ENCODE measurements around the gene STK35.

The STK35 gene

DNA sequence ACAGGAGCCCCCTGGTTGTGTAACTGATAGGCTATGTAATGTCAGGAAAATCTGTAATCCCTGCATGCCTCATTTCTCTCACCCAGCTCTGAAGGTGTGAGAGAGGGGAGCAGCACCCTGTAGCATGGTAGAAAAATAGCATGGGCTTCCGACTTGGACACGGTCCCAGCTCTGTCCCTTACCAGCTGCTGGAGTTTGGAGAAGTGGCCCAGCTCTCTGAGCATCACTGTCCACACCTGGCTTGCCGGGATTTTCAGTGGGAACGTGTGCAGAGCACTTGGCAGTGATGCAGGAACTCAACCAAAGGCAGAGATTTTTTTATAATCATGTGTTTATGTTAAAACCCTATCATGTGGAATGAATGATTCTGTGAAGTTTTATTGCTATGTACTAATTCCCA, 34.6 kb downstream of the STK35 start:
- ATAC-seq, result no peak

DNA sequence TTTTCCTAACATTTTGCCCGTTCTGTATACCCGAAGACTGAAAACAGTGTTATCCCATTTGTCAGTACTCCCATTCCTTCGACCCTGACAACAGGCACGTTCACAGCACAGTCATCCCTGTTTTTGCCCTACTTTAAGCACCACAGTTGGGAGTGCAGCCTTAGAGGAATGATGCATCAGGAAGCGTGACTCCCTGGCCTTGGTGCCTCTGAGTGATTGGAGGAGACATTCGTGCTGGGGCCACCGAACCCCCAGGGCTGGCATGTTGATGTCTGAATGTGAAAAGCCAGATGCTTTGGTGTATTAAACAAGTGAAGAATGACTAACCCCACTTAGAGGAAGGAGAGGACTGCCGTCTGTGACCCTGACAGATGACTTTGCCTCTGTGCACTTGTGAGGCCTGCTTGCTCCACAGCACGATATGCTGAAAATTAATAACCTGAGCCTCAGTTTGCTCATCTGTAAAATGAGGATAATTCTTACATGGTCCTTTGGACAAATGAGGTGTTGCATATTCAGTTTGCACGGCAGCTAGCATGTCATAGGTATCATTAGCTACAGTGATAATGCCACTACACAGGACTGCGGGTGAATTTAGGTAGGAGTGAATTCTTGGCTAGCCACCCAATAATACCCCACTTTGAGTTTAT, 36.0 kb downstream of the STK35 start:
- no peak for ATAC-seq

DNA sequence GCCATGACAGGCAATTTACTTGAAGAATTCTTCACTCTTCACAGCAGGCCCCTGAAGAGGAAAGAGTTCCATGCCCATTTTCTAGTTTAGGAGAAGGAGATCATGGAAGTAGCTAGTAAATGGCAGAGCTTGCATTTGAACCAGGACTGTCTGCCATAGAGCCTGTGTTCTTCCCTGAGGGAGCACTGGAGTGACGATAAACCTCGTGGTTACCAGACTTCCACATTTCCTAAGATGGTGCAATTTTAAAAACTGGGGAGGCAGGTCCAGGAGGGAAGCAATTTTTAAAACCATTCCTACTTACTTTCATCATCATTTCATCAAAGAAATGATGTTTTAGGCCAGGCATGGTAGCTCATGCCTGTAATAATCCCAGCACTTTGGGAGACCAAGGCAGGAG, 36.8 kb downstream of the STK35 start:
- no peak for ATAC-seq

DNA sequence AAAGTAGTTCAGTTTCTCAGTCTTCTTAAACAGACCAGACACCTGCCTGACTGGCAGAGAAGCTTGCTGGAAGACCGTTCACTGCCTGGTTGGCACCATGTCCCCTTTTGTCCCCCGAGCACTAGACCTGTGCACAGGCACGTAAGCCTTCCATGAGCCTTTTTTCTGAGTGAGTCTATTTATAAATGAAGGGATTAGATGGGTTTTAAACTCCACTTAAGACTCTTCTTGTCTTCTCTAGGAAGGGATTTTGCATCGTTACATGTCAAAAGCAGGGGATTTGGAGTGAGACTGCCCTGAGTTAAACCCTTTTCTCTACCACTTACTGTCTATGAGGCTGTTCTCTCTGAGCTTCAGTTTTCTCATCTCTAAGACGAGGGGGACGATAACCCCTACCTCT, 37.6 kb downstream of the STK35 start:
- no peak for ATAC-seq

DNA sequence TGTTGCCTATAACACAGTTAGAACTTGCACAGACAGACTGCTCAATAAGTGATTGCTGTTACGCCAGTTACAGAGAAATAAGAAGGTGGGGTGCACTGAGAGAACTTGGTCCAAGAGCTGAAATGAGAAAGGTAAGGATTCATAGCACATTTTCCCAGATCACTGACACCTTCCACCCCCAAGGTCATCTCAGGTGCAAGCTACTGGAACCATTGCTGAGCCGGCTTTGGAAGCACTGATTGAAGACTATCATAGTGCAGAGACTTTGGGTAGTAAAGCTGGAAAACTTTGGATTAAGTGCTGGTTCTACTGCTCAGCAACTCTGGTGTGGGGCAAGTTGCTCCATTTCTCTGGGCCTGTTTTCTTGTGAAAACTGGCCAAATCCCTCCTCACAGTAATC, 38.1 kb downstream of the STK35 start:
- ATAC-seq, result no peak

DNA sequence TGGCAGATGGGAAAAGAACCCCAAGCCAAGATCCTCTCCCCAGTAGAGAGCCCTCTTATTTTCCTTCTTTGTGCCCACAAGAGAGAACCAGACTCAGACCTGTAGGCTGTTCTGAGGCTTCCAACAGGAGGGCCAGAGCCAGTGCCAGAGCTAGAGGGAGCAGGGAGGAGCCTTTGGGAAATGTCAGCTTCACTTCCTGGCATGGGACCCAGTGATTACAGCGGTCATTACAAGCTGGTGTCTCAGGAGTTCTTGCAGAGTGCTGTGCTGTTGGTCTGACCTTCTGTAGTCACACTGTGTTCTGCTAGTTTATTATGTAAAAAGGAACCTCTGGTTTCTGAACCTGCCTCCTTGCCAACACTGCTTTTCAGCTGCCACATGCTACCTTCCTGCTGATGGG, 38.9 kb downstream of the STK35 start:
- no peak for ATAC-seq

DNA sequence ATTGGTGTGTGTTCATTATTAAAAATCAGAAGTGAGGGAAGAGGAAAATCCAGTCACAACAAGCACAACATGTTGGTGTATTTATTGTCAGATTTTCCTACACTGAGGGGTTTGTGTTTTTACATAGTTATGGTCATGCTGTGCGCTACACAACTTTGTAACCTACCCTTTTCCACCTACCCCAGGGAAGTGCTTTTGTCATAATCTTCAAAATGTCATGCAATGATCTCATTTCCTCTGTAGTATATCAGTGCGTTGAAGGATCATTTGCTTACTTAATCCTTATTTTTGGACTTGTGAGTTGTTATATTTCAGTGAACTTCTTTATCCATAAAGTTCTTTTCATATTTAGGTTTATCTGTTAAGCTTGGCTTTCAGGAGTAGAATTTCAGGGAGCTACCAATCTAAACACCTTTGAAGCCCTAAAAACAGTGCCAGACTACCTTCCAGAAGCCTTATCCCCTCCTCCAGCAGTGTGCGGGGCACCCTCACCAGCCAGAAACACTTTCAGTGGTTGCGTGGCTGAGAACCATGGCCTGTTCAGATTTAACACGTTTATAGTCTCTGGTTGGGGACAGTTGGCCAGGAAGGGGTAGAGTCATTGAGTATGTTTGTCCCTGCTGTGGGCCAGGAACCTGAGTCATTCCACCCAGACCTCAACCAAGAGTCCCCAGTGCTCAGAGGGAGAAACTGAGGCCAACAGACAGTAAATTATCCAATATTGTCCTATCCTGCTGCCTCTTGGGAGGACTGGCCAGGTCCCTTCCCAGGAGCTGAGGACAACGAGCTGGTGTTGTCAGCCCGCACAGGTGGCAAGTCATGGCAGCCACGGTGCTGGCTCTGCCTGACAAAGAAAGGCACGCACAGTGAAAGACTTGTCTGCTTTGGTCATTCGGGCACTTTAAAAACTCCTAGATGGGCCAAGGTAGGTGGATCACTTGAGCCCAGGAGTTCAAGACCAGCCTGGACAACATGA, 40.3 kb downstream of the STK35 start:
- ATAC-seq, result no peak

DNA sequence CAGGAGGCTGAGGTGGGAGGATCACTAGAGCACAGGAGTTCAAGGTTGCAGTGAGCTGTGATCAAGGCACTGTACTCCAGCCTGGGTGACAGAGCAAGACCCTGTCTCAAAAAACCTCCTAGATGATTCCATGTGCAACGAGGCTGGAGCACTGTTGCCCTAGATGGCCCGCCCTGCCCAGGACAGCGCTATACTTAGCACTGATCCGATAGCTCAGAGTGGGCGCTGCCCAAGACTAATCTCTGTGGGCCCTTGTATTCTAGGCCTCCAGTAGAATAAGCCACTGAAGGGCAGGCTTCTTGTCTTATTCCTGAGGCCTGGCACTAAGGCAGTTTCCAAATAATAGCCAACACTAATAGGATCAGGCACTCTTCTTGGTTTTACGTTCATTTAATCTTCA, 41.0 kb downstream of the STK35 start:
- no peak for ATAC-seq

DNA sequence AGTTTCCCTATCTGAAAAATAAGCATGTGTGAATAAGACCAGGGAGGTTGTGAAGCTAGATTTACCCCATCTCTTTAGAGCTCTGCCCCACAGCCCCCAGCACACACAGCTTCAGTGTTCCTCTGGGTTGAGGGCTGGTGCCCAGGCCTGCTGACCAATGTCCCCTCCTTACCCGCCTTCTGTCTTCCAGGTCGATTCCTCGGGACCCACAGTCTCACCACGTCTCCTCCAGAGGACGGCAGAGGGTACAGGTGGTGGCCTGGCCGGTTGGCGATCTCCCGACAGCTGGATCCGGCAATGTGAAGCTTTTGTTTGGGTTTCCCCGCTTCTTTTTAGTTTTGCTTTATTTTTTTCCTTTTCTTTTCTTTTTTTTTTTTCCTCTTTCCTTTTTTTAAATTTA, 42.0 kb downstream of the STK35 start:
- ATAC-seq, result no peak

DNA sequence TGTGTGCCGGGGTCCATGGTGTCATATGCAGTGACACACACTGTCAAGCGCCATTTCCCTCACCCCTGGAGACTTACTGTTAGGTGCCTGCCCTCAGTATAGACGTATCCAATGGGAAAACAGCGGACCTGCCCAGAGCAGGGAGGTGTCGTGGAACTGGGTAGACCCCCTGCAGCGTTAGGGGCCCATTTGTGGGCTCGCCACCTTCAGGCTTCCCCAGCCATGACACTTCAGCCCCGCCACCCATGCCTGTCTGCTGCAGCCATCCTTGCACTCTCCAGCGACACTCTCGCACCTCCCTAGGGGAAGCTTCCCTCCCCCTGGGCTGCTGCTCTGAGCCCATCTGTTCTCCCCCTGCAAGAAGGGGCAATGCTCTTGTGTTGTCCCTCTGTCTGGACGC, 43.2 kb downstream of the STK35 start:
- no peak for ATAC-seq

DNA sequence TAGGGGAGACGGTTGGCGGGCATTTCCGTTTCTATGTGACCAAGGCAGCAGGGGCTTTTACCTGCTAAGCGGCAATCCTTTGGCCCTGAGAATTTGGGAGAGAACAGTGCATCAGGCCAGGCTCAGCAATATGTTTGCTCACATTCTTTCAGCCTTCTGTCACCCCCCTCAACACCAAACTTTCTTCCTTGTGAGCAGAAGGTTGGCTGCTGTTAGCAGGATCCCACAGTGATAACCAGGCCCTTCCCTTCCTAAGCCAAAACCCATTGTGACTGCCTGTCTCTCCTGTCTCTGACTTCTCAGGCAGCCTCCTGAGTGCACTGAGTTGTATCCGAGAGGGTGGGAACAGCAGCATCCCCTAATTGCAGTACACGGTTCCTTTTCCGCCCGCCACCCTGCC, 43.7 kb downstream of the STK35 start:
- no peak for ATAC-seq

DNA sequence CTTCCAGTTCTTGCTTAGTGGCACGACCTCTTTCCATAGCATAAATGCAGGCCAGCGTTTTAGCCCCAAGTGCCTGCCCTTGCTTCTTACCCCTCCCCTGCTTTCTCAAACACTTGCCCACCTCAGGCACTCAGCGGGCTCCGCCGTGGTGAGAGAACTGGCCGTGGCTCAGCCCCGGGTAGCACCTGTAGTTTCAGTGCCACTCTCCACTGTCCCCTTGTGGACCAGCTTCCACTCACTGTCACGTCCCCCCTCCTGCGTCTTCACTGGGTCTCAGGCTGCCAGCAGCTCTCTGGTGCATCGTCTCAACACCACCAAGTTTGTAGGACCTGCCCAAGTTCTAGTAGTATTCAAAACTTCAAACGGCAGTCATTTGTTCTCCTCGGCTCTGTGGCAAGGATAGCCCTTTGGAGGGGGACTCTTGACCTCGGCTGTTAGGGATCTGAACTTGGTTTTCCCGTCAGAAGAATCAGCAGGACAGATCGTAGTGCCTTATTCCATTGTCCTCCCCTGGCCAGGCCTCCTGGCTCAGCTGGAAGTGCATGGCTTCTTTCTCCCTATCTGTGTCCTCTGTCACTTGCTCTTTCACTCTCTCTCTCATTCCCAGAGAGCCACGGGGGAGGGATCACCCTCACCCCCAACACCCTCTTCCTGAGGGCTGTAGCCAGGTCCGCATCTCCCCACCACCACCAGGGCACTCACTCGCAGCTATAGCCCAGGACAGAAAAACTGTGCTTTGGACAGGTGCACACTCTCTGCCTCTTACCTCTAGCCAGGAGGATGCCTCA, 44.6 kb downstream of the STK35 start:
- no peak for ATAC-seq

DNA sequence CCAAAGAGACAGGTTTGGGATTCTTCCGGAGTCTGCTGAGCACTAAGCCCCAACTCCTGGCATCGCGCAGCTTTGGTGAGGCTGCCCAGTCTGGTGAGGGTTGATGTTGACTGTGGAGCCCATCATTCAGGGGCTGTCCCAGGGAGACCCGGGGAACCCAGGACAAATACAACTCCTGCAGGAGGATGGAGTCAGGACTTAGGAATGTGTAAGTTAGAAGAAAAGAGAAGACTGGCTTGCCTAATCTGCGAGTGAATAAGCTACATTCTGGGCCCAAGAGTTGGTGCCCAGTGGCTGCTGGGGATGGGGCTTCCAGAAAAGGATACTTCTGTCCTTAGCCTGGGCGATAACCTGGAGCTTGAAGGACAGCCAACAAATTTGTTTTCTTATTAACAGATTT, 47.9 kb downstream of the STK35 start:
- no peak for ATAC-seq

DNA sequence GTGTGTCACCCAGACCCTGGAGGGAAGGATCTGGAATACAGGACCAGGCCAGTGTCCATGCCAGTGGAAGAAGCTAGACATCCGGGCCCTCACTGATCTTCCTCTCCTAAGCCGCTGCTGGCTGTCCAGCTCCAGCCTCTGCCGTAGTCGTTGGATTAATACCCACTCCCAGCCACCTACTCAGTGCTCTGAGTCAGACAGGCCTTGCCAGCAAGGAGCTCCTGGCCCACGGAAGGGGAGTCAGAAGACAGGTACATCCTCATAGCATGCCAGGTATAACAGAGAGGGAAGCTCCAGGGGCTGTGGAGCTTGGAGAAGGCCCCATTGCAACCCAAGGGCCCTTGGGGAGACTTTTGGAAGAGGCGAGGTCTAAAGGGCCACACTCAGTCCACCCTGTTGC, 49.0 kb downstream of the STK35 start:
- ATAC-seq, result no peak

DNA sequence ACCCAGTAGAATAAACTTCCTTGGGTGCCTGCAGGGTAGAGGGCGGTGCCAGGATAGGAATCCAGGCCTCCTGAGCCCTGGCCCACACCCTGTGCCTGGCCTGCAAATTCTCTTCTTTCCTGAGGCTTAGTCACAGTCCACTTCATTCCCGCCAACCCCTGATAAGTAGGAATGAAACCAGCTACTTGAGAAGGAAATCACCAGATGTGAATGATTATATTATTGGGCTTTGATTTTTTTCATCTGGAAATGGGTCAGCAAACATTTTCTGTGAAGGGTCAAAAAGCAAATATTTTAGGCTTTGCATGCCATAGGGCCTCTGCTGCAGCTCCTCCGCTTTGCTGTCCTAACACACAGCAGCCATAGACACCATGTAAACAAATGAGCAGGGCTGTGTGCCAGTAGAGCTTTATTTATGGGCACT, 50.2 kb downstream of the STK35 start:
- no peak for ATAC-seq

DNA sequence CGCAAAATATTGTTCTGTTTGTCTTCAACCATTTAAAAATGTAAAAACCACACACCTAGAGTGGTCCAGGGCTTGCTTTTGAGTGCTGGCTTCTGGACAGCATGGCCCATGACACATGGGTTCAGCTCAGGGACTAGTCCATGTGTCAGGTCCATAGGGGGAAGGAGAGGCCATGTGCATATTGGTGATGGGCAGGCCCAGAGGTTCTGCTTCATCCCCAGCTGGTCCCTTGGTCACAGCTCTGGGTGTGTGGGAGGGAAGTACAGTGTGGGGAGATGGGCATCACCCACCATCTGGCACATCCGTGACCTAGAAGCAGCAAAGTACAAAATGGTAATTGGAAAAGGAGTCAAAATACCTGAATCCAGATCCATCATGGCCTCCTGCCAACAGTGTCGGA, 50.7 kb downstream of the STK35 start:
- no peak for ATAC-seq

DNA sequence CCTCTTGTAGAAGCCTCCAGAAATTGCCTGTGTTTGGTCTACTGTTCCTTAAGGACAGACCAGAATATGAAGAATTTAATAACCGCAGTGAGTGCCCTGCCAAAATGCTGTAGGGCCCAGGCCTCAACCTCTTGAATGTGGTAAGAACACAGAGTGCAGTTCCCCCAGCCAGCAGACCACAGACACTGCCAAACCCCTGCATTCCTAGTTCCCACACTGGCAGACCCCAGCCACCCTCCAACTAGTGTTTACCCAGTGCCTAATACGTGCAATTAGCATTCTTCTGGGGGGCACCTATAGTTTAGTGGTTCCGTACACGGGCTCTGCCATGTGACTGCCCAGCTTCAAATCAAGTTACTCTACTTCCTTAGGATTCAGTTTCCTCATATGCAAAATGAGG, 51.7 kb downstream of the STK35 start:
- no peak for ATAC-seq

DNA sequence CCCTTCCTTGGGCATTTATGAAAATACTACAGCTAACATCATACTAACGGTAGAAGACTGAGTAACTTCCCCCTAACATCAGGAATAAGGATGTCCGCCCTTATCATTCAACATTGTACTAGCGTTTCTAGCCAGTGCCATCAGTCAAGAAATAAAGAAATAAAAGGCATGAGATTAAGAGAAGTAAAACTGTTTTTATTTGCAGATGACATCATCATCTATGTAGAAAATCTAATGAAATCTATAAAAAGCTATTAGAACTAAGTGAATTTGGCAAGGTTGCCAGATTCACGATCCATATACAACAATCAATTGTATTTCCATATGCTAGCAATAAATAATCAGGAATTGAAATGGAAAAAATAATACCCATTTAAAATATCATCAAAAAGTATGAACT, 54.6 kb downstream of the STK35 start:
- no peak for ATAC-seq

DNA sequence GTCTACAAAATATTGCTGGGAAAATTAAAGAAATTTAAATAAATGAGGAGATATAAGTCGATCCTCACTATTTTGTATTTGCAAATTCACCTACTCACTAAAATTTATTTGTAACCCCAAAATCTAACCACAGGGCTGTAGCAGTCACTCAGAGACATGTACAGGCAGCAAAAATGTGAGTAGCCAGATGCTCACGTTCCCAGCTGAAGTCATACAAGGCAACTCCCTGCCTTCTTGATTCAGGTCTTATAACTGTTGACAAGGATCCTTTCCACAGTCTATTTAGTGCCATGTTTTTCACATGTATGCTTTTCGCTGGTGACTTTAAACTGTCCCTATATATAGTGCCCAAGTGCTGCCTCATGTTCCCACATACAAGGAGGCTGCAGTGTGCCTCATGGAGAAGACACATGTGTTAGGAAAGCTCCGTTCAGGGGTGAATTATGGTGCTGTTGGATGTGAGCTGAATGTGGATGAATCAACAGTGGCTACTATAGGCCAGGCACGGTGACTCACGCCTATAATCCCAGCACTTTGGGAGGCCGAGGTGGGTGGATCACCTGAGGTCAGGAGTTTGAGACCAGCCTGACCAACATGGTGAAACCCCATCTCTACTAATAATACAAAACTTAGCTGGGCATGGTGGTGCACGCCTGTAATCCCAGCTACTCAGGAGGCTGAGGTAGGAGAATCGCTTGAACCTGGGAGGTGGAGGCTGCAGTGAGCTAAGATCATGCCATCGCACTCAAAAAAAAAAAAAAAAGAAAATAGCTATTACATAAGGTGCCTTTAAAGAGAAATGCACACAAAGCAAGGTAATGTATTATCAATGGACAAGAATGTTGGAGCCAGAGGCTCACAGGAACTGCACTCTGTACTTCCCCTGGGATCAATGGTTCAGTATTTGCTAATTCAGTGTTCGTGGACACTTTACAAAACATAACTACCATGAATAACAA, 55.3 kb downstream of the STK35 start:
- ATAC-seq, result no peak

DNA sequence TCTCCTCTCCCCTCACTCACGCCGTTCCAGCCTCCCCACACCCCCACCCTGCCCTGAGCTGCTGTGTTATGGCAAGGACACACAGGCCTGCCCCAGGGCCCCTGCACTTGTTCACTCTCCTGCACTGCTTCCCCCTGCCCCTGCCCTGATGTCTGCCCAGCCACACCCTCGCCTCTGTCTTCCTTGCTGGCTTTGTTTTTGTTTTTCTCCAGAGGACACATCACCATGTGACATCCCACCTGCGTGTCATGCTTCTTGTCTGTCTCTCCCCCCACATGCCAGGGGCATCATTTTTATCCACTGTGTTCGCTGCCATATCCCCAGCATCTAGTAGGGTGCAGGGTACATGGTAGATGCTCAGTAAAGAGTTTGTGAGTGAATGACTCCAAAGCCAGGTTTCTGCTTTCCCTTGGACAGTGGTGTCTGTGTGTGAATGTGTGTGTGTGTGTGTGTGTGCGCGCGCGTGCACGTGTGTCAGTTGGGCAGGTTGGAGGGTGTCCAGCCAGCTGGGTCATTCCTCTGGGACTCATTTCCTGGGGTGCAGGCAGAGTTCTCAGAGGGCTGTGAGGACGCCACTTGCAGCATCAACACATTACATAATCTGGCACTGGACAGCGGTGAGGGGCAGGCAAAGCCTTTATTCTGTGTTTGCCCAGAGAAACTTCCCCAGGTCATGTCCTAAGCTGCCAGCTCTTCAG, 60.6 kb downstream of the STK35 start:
- ATAC-seq, result no peak

DNA sequence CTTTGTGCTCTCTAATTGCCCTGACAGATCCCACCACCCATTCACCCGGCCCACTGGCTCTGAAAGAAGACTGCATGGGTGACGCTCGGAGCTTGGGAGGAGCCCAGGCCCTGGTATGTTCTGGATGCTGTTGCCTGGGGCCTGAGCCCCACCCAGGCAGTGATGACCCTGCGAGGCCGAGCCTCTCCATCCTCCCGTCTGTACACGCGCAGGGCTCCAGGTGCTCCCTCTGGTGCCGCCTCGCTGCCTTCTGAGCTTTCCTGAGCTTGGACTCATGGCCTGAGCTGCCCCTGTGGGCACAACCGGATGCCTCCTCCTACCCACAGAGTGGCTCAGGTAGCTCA, 61.2 kb downstream of the STK35 start:
- ATAC-seq, result no peak

DNA sequence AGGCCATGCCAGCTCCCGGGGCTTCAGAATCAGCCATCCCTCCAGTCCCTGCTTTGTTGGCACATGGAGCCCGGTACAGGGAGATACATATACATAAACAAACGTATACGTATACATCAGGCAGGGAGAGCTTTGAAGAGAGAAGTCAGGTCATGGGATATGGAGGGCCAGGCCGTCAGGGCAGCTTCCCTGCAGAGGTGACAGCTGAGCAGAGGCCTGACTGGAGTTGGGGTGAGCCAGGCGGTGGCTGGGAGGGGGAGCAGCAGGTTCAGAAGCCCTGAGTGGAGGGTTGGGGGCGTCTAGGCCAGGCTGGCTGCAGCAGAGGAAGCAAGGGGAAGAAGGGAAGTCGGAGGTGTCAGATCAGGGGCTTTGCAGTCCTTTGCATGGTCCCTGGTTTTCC, 61.7 kb downstream of the STK35 start:
- no peak for ATAC-seq

Data from activated CD4-positive, CD25-positive, alpha-beta regulatory T cell treated with anti-CD3 and anti-CD28 coated beads, Interleukin-2, amount 50 U/mL, for 24 hours (primary cell).